Suprapubic skin (tissue), 4 donors: ENCODE results near the gene C2.

Experiments
- CTCF ChIP-seq, 2 donors: fragments of 200-600 bp in 1 of 2; fragments of 450-650 bp in 1 of 2; sonication (generic) in 1 of 2; IDR thresholded peaks; one replicate each; pipeline ENCODE4 v1.5.1; 2016 to 2019; ENCODE audit warnings: antibody characterized with exemption in 2 of 2, mild to moderate bottlenecking in 1 of 2, moderate library complexity in 1 of 2
- POLR2A ChIP-seq, 2 donors: fragments of 450-650 bp; IDR thresholded peaks; one replicate each; pipeline ENCODE4 v1.6.1; 2017; ENCODE audit warnings: antibody characterized with exemption in 2 of 2, mild to moderate bottlenecking in 2 of 2, moderate library complexity in 2 of 2
- POLR2AphosphoS5 ChIP-seq, 3 donors: sonication (generic); formaldehyde crosslinking; IDR thresholded peaks; one replicate each; pipeline ENCODE4 v1.6.1; 2017; ENCODE audit warnings: antibody characterized with exemption in 3 of 3

GRCh38 chr6:31940256-31940664 lies 12.7 kb downstream of the C2 start:
- TF ChIP-seq CTCF (IDR thresholded peaks at IDR 0.05) (no peak), POLR2AphosphoS5 (IDR thresholded peaks at IDR 0.05) (no peak), POLR2A (IDR thresholded peaks at IDR 0.05) (no peak)
